ENCODE measurements around the gene SPTBN1.

DNA sequence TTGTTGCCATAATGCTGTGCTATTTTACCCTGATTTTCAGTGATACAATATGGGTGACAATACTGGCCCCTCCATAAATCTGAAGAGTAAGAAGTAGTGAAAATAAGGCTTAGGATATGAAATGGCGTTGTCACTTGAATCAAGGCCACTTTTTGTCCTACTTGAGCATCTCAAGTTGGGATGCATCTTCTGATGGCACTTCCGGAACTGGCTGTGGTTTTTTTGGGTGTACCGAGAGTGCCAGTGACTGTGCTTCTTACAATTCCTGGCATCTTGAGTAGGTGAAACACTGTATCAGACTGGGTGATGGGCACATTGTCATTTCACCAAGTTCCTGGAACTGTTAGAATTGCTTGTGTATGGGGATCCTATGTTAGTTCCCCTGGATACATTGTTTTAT, 214.9 kb downstream of the SPTBN1 start:
- TF ChIP-seq GATA3 (IDR thresholded peaks at IDR 0.05; ENCODE audit: low read depth, low read length) (no peak), GATA2 (IDR thresholded peaks at IDR 0.05; ENCODE audit: low read depth, low read length) (no peak)

Measured in SH-SY5Y (cell line).